Measurements from ENCODE around the gene PACS1.

DNA sequence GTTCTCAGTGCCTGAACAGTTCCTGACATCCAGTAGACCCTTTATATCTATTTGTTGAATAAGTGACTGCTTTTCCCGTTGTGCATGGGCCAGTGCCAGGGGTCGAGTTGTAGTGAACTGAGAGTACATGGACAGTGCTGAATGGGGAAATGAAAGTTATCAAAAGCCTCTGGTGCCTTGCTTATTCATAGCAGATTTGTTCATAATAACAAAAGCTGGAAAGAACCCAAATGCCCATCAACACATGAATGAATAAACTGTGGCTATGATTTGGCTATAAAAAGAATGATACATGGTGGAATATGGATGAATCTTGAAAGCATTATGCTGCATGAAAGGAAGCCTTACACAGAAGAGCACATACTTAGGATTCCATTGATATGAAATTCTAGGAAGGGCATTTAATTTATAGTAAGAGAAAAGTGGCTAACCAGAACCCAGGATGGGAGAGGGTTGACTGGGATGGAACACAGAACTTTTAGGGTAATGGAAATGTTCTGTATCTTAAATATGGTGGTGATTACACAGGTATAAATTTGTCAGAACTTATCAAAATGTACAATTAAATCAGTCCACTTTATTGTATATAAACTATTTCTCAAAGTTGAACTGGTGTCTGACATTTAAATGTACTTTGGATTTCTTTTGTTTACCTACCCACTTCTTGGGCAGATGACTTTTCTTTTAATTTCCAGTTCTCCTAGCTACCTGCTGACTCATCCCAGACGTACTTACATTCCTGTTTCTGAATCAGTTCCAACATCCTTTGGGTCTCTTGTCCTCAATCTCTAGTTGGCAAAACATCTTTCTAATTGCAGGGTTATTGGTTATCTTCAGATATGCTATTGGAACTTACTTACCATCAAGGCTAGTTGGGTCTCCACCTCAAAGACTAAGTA lies 42.8 kb downstream of the PACS1 start:
- TF ChIP-seq, protein P1, sequence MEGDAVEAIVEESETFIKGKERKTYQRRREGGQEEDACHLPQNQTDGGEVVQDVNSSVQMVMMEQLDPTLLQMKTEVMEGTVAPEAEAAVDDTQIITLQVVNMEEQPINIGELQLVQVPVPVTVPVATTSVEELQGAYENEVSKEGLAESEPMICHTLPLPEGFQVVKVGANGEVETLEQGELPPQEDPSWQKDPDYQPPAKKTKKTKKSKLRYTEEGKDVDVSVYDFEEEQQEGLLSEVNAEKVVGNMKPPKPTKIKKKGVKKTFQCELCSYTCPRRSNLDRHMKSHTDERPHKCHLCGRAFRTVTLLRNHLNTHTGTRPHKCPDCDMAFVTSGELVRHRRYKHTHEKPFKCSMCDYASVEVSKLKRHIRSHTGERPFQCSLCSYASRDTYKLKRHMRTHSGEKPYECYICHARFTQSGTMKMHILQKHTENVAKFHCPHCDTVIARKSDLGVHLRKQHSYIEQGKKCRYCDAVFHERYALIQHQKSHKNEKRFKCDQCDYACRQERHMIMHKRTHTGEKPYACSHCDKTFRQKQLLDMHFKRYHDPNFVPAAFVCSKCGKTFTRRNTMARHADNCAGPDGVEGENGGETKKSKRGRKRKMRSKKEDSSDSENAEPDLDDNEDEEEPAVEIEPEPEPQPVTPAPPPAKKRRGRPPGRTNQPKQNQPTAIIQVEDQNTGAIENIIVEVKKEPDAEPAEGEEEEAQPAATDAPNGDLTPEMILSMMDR (IDR thresholded peaks at IDR 0.05), result no peak
- no peak for TF ChIP-seq POLR2A (IDR thresholded peaks at IDR 0.05)

Data from right lobe of liver (tissue), 4 donors.